Liver (tissue), 9 donors: ENCODE results near the gene LINC01488. TPM values are rescaled to one million over a fixed set of nuclear protein-coding genes. Genes with fewer than 3 reads are reported as not detected.

Source experiments
- DNase-seq: peaks from one replicate; pipeline ENCODE4 v3.0.0-alpha.2; 2017; ENCODE audit warnings: low spot score
- H3K27ac ChIP-seq, 2 donors: one replicate each; pipeline ENCODE4 v1.7.0; 2013; ENCODE audit warnings: inconsistent platforms in 2 of 2, low read length in 2 of 2, control low read depth in 1 of 2, low read depth in 1 of 2, mild to moderate bottlenecking in 1 of 2
- H3K27me3 ChIP-seq, 4 donors: one replicate each; pipeline versions ENCODE4 v1.6.1 to v1.7.0; 2013; ENCODE audit warnings: low read length in 3 of 4, inconsistent platforms in 1 of 4, mild to moderate bottlenecking in 1 of 4, moderate library complexity in 1 of 4; ENCODE audit not compliant: control insufficient read depth in 4 of 4, insufficient read depth in 4 of 4
- H3K36me3 ChIP-seq, 4 donors: one replicate each; pipeline versions ENCODE4 v1.6.1 to v1.7.0; 2013; ENCODE audit warnings: low read length in 3 of 4, mild to moderate bottlenecking in 3 of 4, low read depth in 1 of 4, moderate library complexity in 1 of 4; ENCODE audit not compliant: control insufficient read depth in 4 of 4, insufficient read depth in 3 of 4
- H3K4me1 ChIP-seq, 4 donors: one replicate each; pipeline versions ENCODE4 v1.6.1 to v1.7.0; 2013; ENCODE audit warnings: low read length in 3 of 4, mild to moderate bottlenecking in 3 of 4, moderate library complexity in 1 of 4; ENCODE audit not compliant: control insufficient read depth in 4 of 4, insufficient read depth in 4 of 4
- H3K4me3 ChIP-seq, 3 donors: one replicate each; pipeline versions ENCODE4 v1.6.1 to v1.7.0; 2013; ENCODE audit warnings: low read length in 3 of 3, control low read depth in 1 of 3, low read depth in 1 of 3, mild to moderate bottlenecking in 1 of 3
- H3K9ac ChIP-seq, 2 donors: one replicate each; pipeline ENCODE4 v1.7.0; 2013; ENCODE audit warnings: low read length in 2 of 2, mild to moderate bottlenecking in 2 of 2, moderate library complexity in 2 of 2, control low read depth in 1 of 2, low read depth in 1 of 2
- H3K9me3 ChIP-seq, 4 donors: one replicate each; pipeline versions ENCODE4 v1.6.1 to v1.7.0; 2013; ENCODE audit warnings: low read length in 3 of 4; ENCODE audit not compliant: control insufficient read depth in 4 of 4
- ATF3 ChIP-seq: IDR thresholded peaks from 2 replicates; pipeline ENCODE4 v1.6.1; 2016; ENCODE audit warnings: antibody characterized with exemption
- CTCF ChIP-seq: fragments of 150-350 bp; IDR thresholded peaks from 2 replicates; pipeline ENCODE4 v1.5.1; 2017; ENCODE audit warnings: improper control_type of control experiment, low read depth, low read length; ENCODE audit not compliant: missing input control
- EGR1 ChIP-seq, 2 donors: IDR thresholded peaks; 2 replicates each; pipeline ENCODE4 v1.6.1; 2016 to 2018; ENCODE audit warnings: antibody characterized with exemption in 2 of 2, low read depth in 2 of 2
- FOXA1 ChIP-seq: IDR thresholded peaks from 2 replicates; pipeline ENCODE4 v1.6.1; 2016; ENCODE audit warnings: antibody characterized with exemption
- FOXA2 ChIP-seq: IDR thresholded peaks from 2 replicates; pipeline ENCODE4 v1.6.1; 2016; ENCODE audit warnings: antibody characterized with exemption
- GABPA ChIP-seq, 2 donors: IDR thresholded peaks in 1 of 2; conservative IDR thresholded peaks in 1 of 2; 2 replicates each; pipeline ENCODE4 v1.6.1; 2016; ENCODE audit warnings: antibody characterized with exemption in 2 of 2, mild to moderate bottlenecking in 1 of 2, moderate library complexity in 1 of 2
- HNF4A ChIP-seq, 2 donors: conservative IDR thresholded peaks; 2 replicates each; pipeline ENCODE4 v1.6.1; 2016; ENCODE audit warnings: antibody characterized with exemption in 2 of 2, mild to moderate bottlenecking in 2 of 2
- HNF4G ChIP-seq: IDR thresholded peaks from 2 replicates; pipeline ENCODE4 v1.6.1; 2016; ENCODE audit warnings: antibody characterized with exemption
- JUND ChIP-seq, 2 donors: IDR thresholded peaks; 2 replicates each; pipeline ENCODE4 v1.6.1; 2016; ENCODE audit warnings: antibody characterized with exemption in 2 of 2
- MAX ChIP-seq: IDR thresholded peaks from 2 replicates; pipeline ENCODE4 v1.6.1; 2016; ENCODE audit warnings: antibody characterized with exemption
- RAD21 ChIP-seq, 2 donors: IDR thresholded peaks; 2 replicates each; pipeline ENCODE4 v1.6.1; 2016; ENCODE audit warnings: antibody characterized with exemption in 2 of 2, mild to moderate bottlenecking in 2 of 2
- REST ChIP-seq: IDR thresholded peaks from 2 replicates; pipeline ENCODE4 v1.6.1; 2016; ENCODE audit warnings: antibody characterized with exemption, mild to moderate bottlenecking
- RXRA ChIP-seq, 2 donors: IDR thresholded peaks; 2 replicates each; pipeline ENCODE4 v1.6.1; 2017 to 2018; ENCODE audit warnings: antibody characterized with exemption in 2 of 2, mild to moderate bottlenecking in 1 of 2
- SP1 ChIP-seq: IDR thresholded peaks from 2 replicates; pipeline ENCODE4 v1.6.1; 2018; ENCODE audit warnings: antibody characterized with exemption, mild to moderate bottlenecking
- TAF1 ChIP-seq: conservative IDR thresholded peaks from 2 replicates; pipeline ENCODE4 v1.6.1; 2016; ENCODE audit warnings: antibody characterized with exemption, mild to moderate bottlenecking
- YY1 ChIP-seq: IDR thresholded peaks from 2 replicates; pipeline ENCODE4 v1.6.1; 2016; ENCODE audit warnings: antibody characterized with exemption, mild to moderate bottlenecking
- ZBTB33 ChIP-seq: IDR thresholded peaks from 2 replicates; pipeline ENCODE4 v1.6.1; 2016; ENCODE audit warnings: antibody characterized with exemption
- WGBS: extraction: QIAGEN DNeasy Blood & Tissue Kit; methylation state at CpG from one replicate; pipeline ENCODE4 v1.1.7; 2013; 5-methylcytosine and 5-hydroxymethylcytosine counted together
- polyA plus RNA-seq, 2 donors: library from polyadenylated mRNA; stranded (reverse) in 1 of 2; unstranded in 1 of 2; fragments of 200-250 nt in 1 of 2; fragments of >200 nt in 1 of 2; fragmentation: Nextera tagmentation in 1 of 2; extraction: Ambion mirVana in 1 of 2; gene quantifications; one replicate each; pipeline versions ENCODE4 v1.2.1 to v1.2.3, GENCODE V29; 2013 to 2015
- total RNA-seq, 2 donors: library from RNA; depleted of rRNA; stranded (reverse); fragments of >200 nt; gene quantifications; one replicate each; pipeline ENCODE4 v1.2.3, GENCODE V29; 2014
- donor health status: healthy.
- donor health status: healthy.
- donor health status: healthy.
- donor health status: healthy.
- donor health status: healthy.

Gene LINC01488
- total and polyA plus RNA-seq, 4 donors = 0.05 to 2.3 (median 0.60) TPM

GRCh38 chr11:69461272-69461962 lies 20.0 kb upstream of the LINC01488 start:
- H3K9me3 ChIP-seq = peaks cover 0 to 7% (median 4%) of the 10 kb centered on the region in 4 donors
- 93% methylated on average over 7 of the region's 7 CpGs for WGBS
- H3K9ac ChIP-seq = no peak overlapping the region
- no peaks in the 10 kb centered on the region for H3K36me3 ChIP-seq
- no peak for TF ChIP-seq ATF3
- TF ChIP-seq RXRA (IDR thresholded peaks at IDR 0.05) = no peak
- TF ChIP-seq TAF1 = no peak
- no peak for TF ChIP-seq REST
- no peak for TF ChIP-seq CTCF
- no peak for TF ChIP-seq YY1
- no peak for TF ChIP-seq HNF4A (conservative IDR thresholded peaks at IDR 0.05)
- TF ChIP-seq FOXA2 = no peak
- H3K27ac ChIP-seq = no peak overlapping the region
- no peaks in the 10 kb centered on the region for H3K27me3 ChIP-seq
- no peaks in the 10 kb centered on the region for H3K4me1 ChIP-seq
- no peak overlapping the region for H3K4me3 ChIP-seq
- DNase-seq = no peak

- H3K27ac ChIP-seq = no peak overlapping the region
- no peak overlapping the region for H3K4me3 ChIP-seq
- TF ChIP-seq JUND (IDR thresholded peaks at IDR 0.05) (no peak), RXRA (IDR thresholded peaks at IDR 0.05) (no peak), SP1 (no peak), ZBTB33 (no peak), YY1 (no peak), HNF4A (conservative IDR thresholded peaks at IDR 0.05) (no peak), CTCF (no peak), FOXA2 (no peak), FOXA1 (no peak), TAF1 (no peak), EGR1 (IDR thresholded peaks at IDR 0.05; ENCODE audit: low read depth in 2 of 2) (no peak), RAD21 (IDR thresholded peaks at IDR 0.05) (no peak), GABPA (IDR thresholded peaks at IDR 0.05 in 1 of 2, conservative IDR thresholded peaks at IDR 0.05 in 1 of 2) (no peak), MAX (no peak), HNF4G (no peak)
- no peak for DNase-seq
- no peaks in the 10 kb centered on the region for H3K4me1 ChIP-seq
- 83% methylated on average over 19 of the region's 19 CpGs for WGBS
- H3K9ac ChIP-seq = no peak overlapping the region
- H3K27me3 ChIP-seq = no peaks in the 10 kb centered on the region
- peaks cover 0 to 6% (median 3%) of the 10 kb centered on the region in 4 donors for H3K9me3 ChIP-seq
- no peaks in the 10 kb centered on the region for H3K36me3 ChIP-seq
Observed at GRCh38 chr11:69462106-69462951, 19.1 kb upstream of the LINC01488 start.
